NCI-H82 treated with DMSO at 0.1 percent for 48 hours (cell line): ENCODE data around the gene RNASEH1.

Experiments
- DNase-seq: peaks from one replicate; lab custom pipeline; 2025; ENCODE audit not compliant: unreplicated experiment; lab: John Stamatoyannopoulos, UW

RNASEH1 gene

GRCh38 chr2:3563521-3563976 lies 5.4 kb upstream of the RNASEH1 start:
- no peak for DNase-seq

GRCh38 chr2:3557639-3558204 lies 411 bp downstream of the RNASEH1 start:
- DNase-seq: no peak

GRCh38 chr2:3553946-3554345 lies 4.2 kb downstream of the RNASEH1 start:
- no peak for DNase-seq

GRCh38 chr2:3547915-3548314 lies 10.2 kb downstream of the RNASEH1 start:
- no peak for DNase-seq

- DNase-seq: no peak
Observed at GRCh38 chr2:3545788-3546478, 12.2 kb downstream of the RNASEH1 start.

GRCh38 chr2:3543023-3543683 lies 15.0 kb downstream of the RNASEH1 start:
- no peak for DNase-seq

- DNase-seq: no peak
Observed at GRCh38 chr2:3542107-3542506, 16.0 kb downstream of the RNASEH1 start.

GRCh38 chr2:3539836-3540235 lies 18.3 kb downstream of the RNASEH1 start:
- no peak for DNase-seq

- no peak for DNase-seq
Observed at GRCh38 chr2:3536682-3537632, 21.2 kb downstream of the RNASEH1 start.

GRCh38 chr2:3535794-3536681 lies 22.1 kb downstream of the RNASEH1 start:
- no peak for DNase-seq

GRCh38 chr2:3535467-3535793 lies 22.7 kb downstream of the RNASEH1 start:
- DNase-seq: no peak

- DNase-seq: no peak
Observed at GRCh38 chr2:3534251-3534814, 23.8 kb downstream of the RNASEH1 start.

- no peak for DNase-seq
Observed at GRCh38 chr2:3533836-3534235, 24.3 kb downstream of the RNASEH1 start.

GRCh38 chr2:3532941-3533340 lies 25.2 kb downstream of the RNASEH1 start:
- DNase-seq: no peak

GRCh38 chr2:3529316-3530025 lies 28.7 kb downstream of the RNASEH1 start:
- DNase-seq: no peak

- DNase-seq: no peak
Observed at GRCh38 chr2:3527886-3528785, 30.0 kb downstream of the RNASEH1 start.

GRCh38 chr2:3526871-3527270 lies 31.3 kb downstream of the RNASEH1 start:
- DNase-seq: no peak

GRCh38 chr2:3523551-3524041 lies 34.5 kb downstream of the RNASEH1 start:
- DNase-seq: peak; percentile 69
